H9 (cell line): ENCODE results near the gene USP47. TPM values are rescaled to one million over a fixed set of nuclear protein-coding genes. Genes with fewer than 3 reads are reported as not detected.
A peak's percentile ranks its signal among the peaks of the same experiment; 100 is the strongest.

ENCODE experiments used
- DNase-seq: peaks from one replicate; pipeline ENCODE4 v3.0.0-alpha.2; 2017
- H2AFZ ChIP-seq: one replicate; pipeline ENCODE4 v1.6.1; 2013; ENCODE audit warnings: mild to moderate bottlenecking, low read length, control low read depth, moderate library complexity
- H2AK5ac ChIP-seq: 2 replicates; pipeline ENCODE4 v1.6.1; 2013; ENCODE audit warnings: low read length, control low read depth, mixed read lengths; ENCODE audit not compliant: insufficient read length
- H2BK120ac ChIP-seq: one replicate; pipeline ENCODE4 v1.6.1; 2013; ENCODE audit warnings: low read depth, mild to moderate bottlenecking, low read length, control low read depth, inconsistent platforms; ENCODE audit not compliant: poor library complexity, severe bottlenecking
- H2BK12ac ChIP-seq: 2 replicates; pipeline ENCODE4 v1.6.1; 2013; ENCODE audit warnings: low read length, control low read depth, mixed read lengths, low read depth; ENCODE audit not compliant: insufficient read length
- H2BK15ac ChIP-seq: 2 replicates; pipeline ENCODE4 v1.6.1; 2013; ENCODE audit warnings: low read depth, low read length, control low read depth
- H2BK20ac ChIP-seq: one replicate; pipeline ENCODE4 v1.6.1; 2013; ENCODE audit warnings: low read depth, mild to moderate bottlenecking, low read length, control low read depth, inconsistent platforms; ENCODE audit not compliant: poor library complexity, severe bottlenecking
- H2BK5ac ChIP-seq: 2 replicates; pipeline ENCODE4 v1.6.1; 2013; ENCODE audit warnings: low read length, control low read depth, mixed read lengths; ENCODE audit not compliant: insufficient read length
- H3K14ac ChIP-seq: 2 replicates; pipeline ENCODE4 v1.6.1; 2013; ENCODE audit warnings: low read length, control low read depth; ENCODE audit not compliant: insufficient read depth
- H3K18ac ChIP-seq: 2 replicates; pipeline ENCODE4 v1.6.1; 2013; ENCODE audit warnings: low read depth, mild to moderate bottlenecking, mixed read lengths, low read length, control low read depth; ENCODE audit not compliant: insufficient read length
- H3K23ac ChIP-seq: 2 replicates; pipeline ENCODE4 v1.6.1; 2013; ENCODE audit warnings: low read length, control low read depth, mixed read lengths, low read depth; ENCODE audit not compliant: insufficient read length
- H3K23me2 ChIP-seq: 2 replicates; pipeline ENCODE4 v1.6.1; 2013; ENCODE audit warnings: low read depth, mild to moderate bottlenecking, mixed read lengths, low read length, control low read depth; ENCODE audit not compliant: insufficient read length, poor library complexity, severe bottlenecking
- H3K27ac ChIP-seq: 2 replicates; pipeline ENCODE4 v1.5.1; 2013; ENCODE audit warnings: low read length, control low read depth, mixed read lengths, low read depth; ENCODE audit not compliant: insufficient read length
- H3K27me3 ChIP-seq: 2 replicates; pipeline ENCODE4 v1.6.1; 2013; ENCODE audit warnings: low read length, control low read depth, inconsistent platforms; ENCODE audit not compliant: insufficient read depth
- H3K4ac ChIP-seq: 2 replicates; pipeline ENCODE4 v1.6.1; 2013; ENCODE audit warnings: low read depth, mild to moderate bottlenecking, control low read depth, inconsistent platforms, low read length, moderate library complexity
- H3K4me1 ChIP-seq: 2 replicates; pipeline ENCODE4 v1.6.1; 2013; ENCODE audit warnings: low read length, control low read depth, inconsistent platforms; ENCODE audit not compliant: insufficient read depth
- H3K4me2 ChIP-seq: 2 replicates; pipeline ENCODE4 v1.6.1; 2013; ENCODE audit warnings: low read length, control low read depth, mixed read lengths; ENCODE audit not compliant: insufficient read length, insufficient read depth
- H3K56ac ChIP-seq: 2 replicates; pipeline ENCODE4 v1.6.1; 2013; ENCODE audit warnings: low read depth, mild to moderate bottlenecking, mixed read lengths, low read length, control low read depth; ENCODE audit not compliant: insufficient read length
- H3K79me1 ChIP-seq: 2 replicates; pipeline ENCODE4 v1.6.1; 2013; ENCODE audit warnings: low read depth, mild to moderate bottlenecking, moderate library complexity, low read length, control low read depth, inconsistent platforms; ENCODE audit not compliant: insufficient read depth, poor library complexity, severe bottlenecking
- H3K79me2 ChIP-seq: 2 replicates; pipeline ENCODE4 v1.6.1; 2013; ENCODE audit warnings: low read length, control low read depth, inconsistent platforms; ENCODE audit not compliant: insufficient read depth
- H3K9ac ChIP-seq: 2 replicates; pipeline ENCODE4 v1.6.1; 2013; ENCODE audit warnings: low read length, control low read depth, mixed read lengths; ENCODE audit not compliant: insufficient read length; ENCODE audit errors: extremely low read depth
- H3K9me3 ChIP-seq: one replicate; pipeline ENCODE4 v1.6.1; 2013; ENCODE audit warnings: low read depth, low read length, inconsistent platforms; ENCODE audit not compliant: control insufficient read depth
- H3T11ph ChIP-seq: one replicate; pipeline ENCODE4 v1.6.1; 2013; ENCODE audit warnings: mild to moderate bottlenecking, low read length, control low read depth, inconsistent platforms
- H4K20me1 ChIP-seq: one replicate; pipeline ENCODE4 v1.6.1; 2013; ENCODE audit not compliant: control insufficient read depth, insufficient read length, insufficient read depth
- H4K5ac ChIP-seq: 2 replicates; pipeline ENCODE4 v1.6.1; 2013; ENCODE audit warnings: low read depth, mild to moderate bottlenecking, mixed read lengths, low read length, control low read depth; ENCODE audit not compliant: insufficient read length
- H4K8ac ChIP-seq: replicated peaks from 2 replicates; pipeline ENCODE4 v1.6.1; 2013; ENCODE audit warnings: low read length, control low read depth, mixed read lengths, low read depth; ENCODE audit not compliant: insufficient read length
- H4K91ac ChIP-seq: 2 replicates; pipeline ENCODE4 v1.6.1; 2013; ENCODE audit warnings: low read depth, mild to moderate bottlenecking, moderate library complexity, mixed read lengths, low read length, control low read depth; ENCODE audit not compliant: insufficient read length
- H3K27ac Mint-ChIP-seq, 3 experiments: 2 replicates in 2 of 3; 3 replicates in 1 of 3; pipeline ENCODE4 v1.8.0; 2020 to 2021; ENCODE audit warnings: mixed read lengths in 3 of 3, mild to moderate bottlenecking in 1 of 3, moderate library complexity in 1 of 3
- H3K27me3 Mint-ChIP-seq: 2 replicates; pipeline ENCODE4 v1.8.0; 2021; ENCODE audit warnings: low read depth, mild to moderate bottlenecking, moderate library complexity, mixed read lengths
- H3K36me3 Mint-ChIP-seq, 3 experiments: 2 replicates in 2 of 3; 3 replicates in 1 of 3; pipeline ENCODE4 v1.8.0; 2020 to 2021; ENCODE audit warnings: low read depth in 3 of 3, mixed read lengths in 3 of 3; ENCODE audit not compliant: insufficient read depth in 1 of 3
- H3K4me1 Mint-ChIP-seq, 2 experiments: 2 replicates each; pipeline ENCODE4 v1.8.0; 2020; ENCODE audit warnings: mixed read lengths in 2 of 2
- H3K4me3 Mint-ChIP-seq, 2 experiments: 2 replicates in 1 of 2; 3 replicates in 1 of 2; pipeline ENCODE4 v1.8.0; 2020 to 2021; ENCODE audit warnings: mild to moderate bottlenecking in 2 of 2, mixed read lengths in 2 of 2, moderate library complexity in 1 of 2
- H3K9me3 Mint-ChIP-seq, 2 experiments: 2 replicates in 1 of 2; 3 replicates in 1 of 2; pipeline ENCODE4 v1.8.0; 2020; ENCODE audit warnings: mild to moderate bottlenecking in 2 of 2, mixed read lengths in 2 of 2, moderate library complexity in 1 of 2
- CTCF ChIP-seq: fragments of 200-600 bp; sonication (generic); conservative IDR thresholded peaks from 3 replicates; pipeline ENCODE4 v1.8.0; 2021; ENCODE audit warnings: antibody characterized with exemption, mild to moderate bottlenecking
- WGBS: extraction: QIAGEN DNeasy Blood & Tissue Kit; methylation state at CpG from one replicate; pipeline ENCODE4 v1.1.7; 2013; ENCODE audit warnings: missing lambda C conversion rate, low lambda C conversion rate, mixed read lengths; ENCODE audit not compliant: insufficient read length; ENCODE audit errors: extremely low coverage; 5-methylcytosine and 5-hydroxymethylcytosine counted together
- total RNA-seq: library from RNA; stranded (reverse); gene quantifications from 2 replicates; pipeline ENCODE4 v1.2.1, GENCODE V29; 2021

The USP47 gene
- total RNA-seq, 1 experiment from 2014 or later = 26.7 TPM

- H3K79me1 ChIP-seq = no peaks in the 10 kb centered on the region
- H3K23me2 ChIP-seq = no peaks in the 10 kb centered on the region
- WGBS = no CpG with 5 or more reads among the region's 7 CpGs
- H3K27ac ChIP-seq = no peak overlapping the region
- no peak overlapping the region for H2AK5ac ChIP-seq
- H2BK20ac ChIP-seq = no peak overlapping the region
- H3K4me1 Mint-ChIP-seq = peaks cover 44 to 50% of the 10 kb centered on the region in 2 experiments
- peaks cover 5% of the 10 kb centered on the region; the same call in 1 of the 2 replicates for H3K4me1 ChIP-seq
- no peak overlapping the region for H3K14ac ChIP-seq
- no peaks in the 10 kb centered on the region for H3K9me3 Mint-ChIP-seq
- no peak overlapping the region for H3K4ac ChIP-seq
- H3K27me3 Mint-ChIP-seq = no peaks in the 10 kb centered on the region
- no peaks in the 10 kb centered on the region for H3K27me3 ChIP-seq
- no peak overlapping the region for H3T11ph ChIP-seq
- H3K9me3 ChIP-seq = no peaks in the 10 kb centered on the region
- H2BK120ac ChIP-seq = no peak overlapping the region
- no peak overlapping the region for H3K9ac ChIP-seq
- peak; percentile 77 for TF ChIP-seq CTCF
- no peak overlapping the region for H3K23ac ChIP-seq
- no peaks in the 10 kb centered on the region for H4K20me1 ChIP-seq
- peaks cover 20% of the 10 kb centered on the region; the same call in 1 of the 2 replicates for H3K79me2 ChIP-seq
- no peak overlapping the region for H3K4me2 ChIP-seq
- H4K91ac ChIP-seq = no peak overlapping the region
- peak; percentile 62 for DNase-seq
- peaks cover 0 to 6% (median 0%) of the 10 kb centered on the region in 3 experiments; a peak in 1 of 7 replicates for H3K36me3 Mint-ChIP-seq
- no peak overlapping the region for H4K5ac ChIP-seq
- no peak overlapping the region for H4K8ac ChIP-seq
- no peak overlapping the region for H2BK5ac ChIP-seq
- H3K27ac Mint-ChIP-seq = no peak overlapping the region; a peak in 1 of 7 replicates
- no peak overlapping the region for H3K56ac ChIP-seq
- no peak overlapping the region for H3K4me3 Mint-ChIP-seq
- H2AFZ ChIP-seq = no peak overlapping the region
- no peak overlapping the region for H2BK15ac ChIP-seq
- no peak overlapping the region for H3K18ac ChIP-seq
- H2BK12ac ChIP-seq = no peak overlapping the region
Measured at GRCh38 chr11:11848891-11849746, 7.3 kb downstream of the USP47 start.
